T follicular helper cell (primary cell): ENCODE measurements around the gene TM4SF4.

Source experiments
- DNase-seq: peaks from one replicate; pipeline ENCODE4 v3.0.0-alpha.2; 2020; ENCODE audit warnings: low read depth

Gene TM4SF4

DNA sequence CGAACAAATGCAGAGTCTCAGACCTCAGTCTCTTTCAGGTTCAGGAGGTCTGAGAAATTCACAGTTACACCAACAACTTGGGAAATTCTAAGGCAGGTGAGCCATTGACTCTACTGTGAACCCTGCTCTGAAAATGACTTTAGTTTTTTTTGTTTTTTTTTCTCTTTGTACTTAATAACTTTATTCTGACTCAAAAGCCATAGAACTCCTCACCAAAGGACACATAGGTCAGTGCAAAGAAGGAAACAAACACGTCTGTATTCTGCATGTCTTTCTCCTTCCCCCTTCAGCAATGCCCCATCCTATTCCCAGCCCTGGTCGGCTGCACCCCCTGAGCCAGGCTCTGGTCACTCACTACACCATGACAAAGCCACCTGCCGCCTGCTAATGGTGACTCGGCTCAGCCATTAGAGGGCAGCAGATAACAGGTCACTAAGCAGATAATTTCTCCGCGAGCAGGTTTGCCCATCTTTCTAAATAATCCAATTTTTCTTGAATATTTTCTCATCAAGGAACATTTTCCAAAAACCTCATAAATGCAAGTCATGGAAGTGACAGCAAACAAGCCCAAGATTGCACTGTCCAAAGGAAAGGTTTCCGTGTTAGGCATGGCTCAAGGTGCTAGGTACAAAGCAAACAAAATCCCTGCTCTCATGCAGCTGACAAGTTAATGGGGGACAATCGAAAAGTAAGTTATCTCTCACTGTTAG lies 37.7 kb downstream of the TM4SF4 start:
- no peak for DNase-seq

DNA sequence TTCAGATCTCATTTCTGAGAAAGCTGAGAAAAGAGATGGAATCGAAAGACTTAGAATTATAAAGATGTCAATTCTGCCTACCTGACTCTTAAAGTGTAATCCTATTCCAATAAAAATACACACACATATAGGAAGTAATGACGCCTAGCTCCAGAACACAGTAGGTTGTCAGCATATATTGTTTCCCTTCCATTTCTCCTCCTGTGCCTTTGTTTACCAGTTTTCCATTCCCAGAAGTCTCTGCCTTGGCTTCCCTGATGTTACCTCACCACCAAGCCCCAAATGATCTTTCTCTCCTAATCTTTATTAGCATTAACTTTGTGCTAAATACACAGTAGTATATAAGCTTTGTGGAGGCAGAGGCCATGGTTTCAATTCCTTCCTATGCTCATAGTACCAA lies 40.0 kb downstream of the TM4SF4 start:
- DNase-seq: no peak

DNA sequence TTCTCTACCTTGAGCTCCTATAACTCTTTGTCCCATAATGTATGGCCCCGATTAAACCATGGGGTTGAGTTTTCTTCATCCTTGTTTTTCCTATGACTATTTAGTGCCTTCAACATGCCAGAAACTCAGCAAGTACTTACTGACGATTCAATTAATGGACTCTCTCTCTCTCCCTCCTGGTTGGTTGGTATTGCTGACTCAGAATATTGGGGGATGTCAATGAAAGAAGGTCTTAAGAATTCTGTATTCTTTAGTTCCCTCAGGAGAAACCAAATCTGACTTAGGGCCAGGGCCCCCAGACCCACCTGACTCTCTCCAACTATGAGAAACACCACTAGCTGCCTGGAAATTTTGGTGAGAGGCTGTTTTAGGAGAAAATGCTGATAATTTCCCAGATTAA lies 40.8 kb downstream of the TM4SF4 start:
- DNase-seq: no peak

DNA sequence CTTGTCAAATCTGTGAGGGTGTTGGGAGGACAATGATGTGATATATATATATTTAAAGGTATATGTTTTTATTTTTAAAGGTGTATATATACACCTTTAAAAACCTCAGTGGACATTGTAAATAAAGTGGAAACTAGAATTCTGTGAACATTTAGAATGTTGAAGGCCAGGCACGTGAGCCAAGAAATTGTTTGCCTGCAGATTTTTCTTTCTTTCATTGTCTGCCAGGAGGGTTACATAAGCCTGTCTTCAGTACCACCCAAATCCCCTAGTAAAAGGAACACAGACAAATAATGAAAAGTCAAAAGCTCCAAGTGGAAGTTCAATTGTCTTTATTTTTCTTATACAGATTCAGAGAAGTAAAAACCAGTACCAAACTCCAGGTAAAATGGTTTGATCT lies 42.4 kb downstream of the TM4SF4 start:
- DNase-seq: no peak

DNA sequence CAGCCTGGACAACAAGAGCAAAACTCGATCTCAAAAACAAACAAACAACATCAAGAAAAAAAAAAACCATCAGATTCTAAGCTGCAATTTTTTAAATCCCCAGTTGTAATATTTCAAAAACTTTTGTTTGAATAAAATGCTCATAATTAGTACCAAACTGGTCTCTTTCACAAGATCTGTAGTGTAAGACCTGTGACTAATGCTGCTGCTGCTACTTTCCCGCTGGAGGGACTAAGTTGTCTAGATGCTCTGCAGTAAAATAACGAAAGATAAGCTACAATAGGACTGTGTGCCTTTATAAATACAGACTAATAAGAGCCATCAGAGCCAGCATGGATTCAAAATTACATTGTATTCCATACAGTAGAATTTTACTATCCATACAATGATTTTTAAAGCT lies 45.4 kb downstream of the TM4SF4 start:
- no peak for DNase-seq

DNA sequence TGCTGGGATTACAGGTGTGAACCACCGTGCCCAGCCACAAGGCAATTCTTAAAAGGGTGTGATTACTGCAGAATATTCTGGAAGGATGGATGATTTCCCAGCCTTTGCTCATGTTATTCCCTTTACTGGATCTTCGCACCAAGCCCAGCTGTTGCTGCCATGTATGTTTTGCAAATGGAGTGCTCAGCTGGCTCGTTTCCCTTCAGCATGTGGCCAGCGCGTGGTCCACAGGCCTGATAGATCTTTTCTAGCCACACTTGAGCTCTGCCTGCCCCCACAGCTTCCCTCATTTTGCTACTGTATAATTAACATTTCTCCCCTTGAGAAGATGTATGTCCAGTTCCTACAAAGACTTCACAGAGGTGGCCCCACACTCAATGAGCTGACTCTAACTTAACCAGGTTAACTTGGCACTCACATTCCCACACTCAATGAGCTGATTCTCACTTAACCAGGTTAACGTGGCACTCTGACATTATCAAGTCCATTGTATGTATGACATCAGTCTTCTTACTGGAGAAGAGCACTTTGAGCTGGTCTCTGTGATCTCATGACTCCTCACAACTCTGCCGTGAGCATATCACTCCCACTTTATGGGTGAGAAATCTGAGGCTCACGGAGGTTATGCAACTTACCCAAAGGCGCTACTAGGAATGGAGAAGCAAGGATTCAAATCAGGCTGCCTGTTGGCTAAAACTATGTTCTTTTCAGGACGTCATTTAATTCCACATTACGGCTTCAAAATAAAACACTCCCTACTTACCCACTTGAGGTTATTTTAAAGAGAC lies 49.2 kb downstream of the TM4SF4 start:
- DNase-seq: no peak

DNA sequence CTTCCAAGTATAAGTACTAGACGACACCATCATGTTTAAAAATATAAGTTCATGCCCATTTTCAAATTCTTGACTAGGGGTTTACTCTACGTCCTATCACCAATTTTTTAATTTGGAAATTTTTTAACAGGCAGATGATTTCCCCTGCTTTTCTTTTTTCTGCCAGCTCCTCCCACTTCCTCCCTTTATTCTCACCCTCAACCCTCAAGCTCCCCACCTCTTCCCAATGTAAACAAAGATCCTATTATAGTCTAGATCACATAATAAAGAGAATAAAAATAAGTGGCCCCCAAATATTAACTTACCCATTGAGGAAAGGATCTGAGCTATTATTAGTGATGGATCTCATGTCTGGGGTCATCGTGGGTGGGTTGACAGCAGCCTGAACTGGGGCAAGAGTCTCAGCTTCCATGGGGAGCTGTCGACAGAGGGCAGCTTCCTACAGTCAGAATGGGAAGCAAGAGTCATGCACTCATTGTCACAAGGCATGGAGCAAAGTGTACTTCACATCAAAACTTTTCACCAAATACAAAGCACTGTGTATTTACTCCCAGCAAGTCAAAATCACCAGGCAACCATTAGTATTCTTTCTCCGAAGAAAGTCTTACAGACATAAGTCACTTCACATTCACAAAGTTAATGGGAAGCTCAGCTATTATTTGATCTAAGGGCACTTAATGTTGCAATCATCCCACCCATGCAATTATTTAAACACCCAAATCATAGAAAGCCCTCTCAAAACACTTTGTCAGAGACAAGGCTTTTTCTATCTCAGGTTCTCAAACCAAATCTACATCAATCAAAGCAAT lies 53.2 kb downstream of the TM4SF4 start:
- DNase-seq: no peak

DNA sequence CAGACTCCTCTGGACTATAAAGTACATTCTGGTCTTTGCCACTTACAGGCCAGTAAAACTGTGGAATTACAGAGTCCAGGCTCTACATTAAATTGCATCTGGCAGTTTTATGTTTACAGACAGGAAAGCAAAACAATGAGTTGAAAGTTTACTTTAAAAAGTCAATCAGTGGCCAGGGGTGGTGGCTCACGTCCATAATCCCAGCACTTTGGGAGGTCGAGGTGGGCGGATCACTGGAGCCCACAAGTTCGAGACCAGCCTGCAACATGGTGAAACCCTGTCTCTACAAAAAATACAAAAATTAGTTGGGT lies 53.8 kb downstream of the TM4SF4 start:
- no peak for DNase-seq

DNA sequence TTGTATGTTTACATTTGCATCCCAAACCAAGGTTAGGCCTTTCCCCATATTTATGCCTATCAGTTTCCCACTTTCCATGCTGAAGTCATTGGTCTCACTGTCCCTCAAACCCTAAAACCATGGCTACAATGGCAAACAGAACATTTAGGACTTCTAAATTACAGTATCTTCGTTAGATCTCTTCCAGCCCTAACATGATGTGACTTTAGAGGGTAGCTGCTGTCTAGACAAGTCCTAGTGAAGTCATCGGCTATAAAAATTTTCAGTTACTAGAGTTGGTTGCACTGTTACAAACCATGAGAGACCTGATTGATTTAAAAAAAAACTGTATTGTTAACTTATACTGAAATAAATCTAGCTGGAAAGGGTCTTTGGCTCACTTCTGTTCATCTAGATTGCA lies 54.6 kb downstream of the TM4SF4 start:
- no peak for DNase-seq

DNA sequence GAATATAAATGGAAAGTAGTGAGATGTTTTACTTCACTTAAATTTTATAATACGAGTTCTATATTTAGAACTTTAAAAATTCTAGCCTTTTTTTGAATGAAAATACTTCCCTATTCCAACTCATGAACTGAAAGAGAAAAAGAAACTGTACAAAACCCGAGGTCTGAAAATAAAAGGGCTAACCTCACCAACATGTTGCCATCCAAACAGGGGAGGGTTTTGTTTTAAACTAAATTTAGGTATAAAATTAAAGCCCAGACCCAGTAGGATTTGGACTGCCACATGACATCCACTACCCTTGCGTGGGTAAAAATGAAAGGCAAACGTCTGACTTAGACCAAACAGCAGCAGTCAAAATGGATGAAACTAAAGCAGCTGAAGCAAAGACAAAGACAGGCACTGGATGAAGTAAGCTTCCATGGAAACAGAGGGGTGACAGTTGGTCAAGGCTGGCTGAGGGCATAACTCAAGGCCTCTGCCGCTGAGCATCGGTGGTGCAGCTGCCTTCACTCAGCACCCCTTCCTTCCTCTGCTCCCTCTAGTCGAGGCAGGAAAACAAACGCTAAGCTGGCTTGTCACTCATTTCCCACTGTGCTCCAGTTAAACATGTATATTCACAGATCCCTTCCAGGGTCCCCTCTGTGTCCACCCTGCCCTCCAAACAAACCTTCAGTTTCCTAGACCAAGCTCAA lies 58.1 kb downstream of the TM4SF4 start:
- no peak for DNase-seq

DNA sequence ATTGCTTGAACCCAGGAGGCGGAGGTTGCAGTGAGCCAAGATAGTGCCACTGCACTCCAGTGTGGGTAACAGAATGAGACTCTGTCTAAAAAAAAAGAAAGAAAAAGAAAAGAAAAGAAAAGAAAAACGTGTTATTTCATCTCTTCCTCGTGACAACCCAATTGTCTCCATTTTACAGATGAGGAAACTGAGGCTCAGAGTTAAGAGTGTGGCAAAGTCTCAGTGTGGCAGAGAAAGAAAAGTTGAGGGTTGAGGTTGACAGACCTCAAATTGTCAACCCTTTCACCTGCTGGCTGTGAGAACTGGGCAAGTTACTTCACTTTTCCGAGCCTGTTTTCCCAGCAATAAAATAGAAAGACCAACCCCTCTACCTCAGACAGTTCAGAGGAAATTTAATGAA lies 59.6 kb downstream of the TM4SF4 start:
- no peak for DNase-seq

DNA sequence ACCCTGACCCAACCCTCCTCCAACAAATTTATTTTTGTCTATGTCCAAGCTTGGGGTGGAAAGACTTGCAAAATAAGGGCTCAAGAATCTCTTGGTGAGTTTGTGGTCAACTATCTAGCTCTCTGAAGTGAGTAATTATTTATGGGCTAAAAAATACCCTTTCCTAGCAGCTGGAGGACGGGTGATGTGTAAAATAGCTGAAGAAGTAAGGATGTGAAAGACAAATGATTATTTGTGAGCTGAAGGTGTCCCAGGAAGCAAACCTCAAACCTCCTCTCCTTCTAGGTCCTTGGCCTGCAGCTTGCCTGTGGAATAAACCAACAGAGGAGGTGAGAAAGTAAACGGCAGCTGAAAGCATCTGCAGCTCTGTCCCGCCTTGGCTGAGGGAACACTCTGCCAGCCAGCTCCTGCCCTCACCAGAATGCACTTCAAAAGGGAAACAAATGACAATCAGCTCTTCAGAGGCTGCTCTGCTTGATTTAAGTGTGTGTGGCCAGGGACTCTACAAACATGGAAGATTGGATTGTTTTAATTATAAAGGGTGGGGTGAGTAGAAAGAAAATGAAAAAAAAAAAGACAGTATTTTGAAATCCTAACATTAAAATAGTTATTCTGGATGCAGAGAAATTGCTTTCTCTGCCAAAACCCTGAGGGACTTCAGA lies 60.3 kb downstream of the TM4SF4 start:
- no peak for DNase-seq

DNA sequence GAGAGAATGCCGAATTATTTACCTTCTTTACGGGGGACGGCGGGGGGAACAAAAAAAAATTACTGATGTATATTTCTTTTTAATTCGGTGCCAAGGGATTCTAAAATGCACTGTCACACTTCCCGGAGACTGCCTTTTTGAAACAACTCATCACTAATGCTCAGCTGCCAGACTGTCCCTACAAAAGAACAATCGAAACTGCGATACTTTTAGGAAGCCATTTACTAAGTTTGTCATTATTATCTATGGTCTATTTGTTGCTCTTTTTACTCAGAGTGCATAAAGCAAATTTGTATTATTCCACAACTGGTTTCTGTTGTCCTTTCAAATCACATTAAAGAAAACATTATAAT lies 60.8 kb downstream of the TM4SF4 start:
- DNase-seq: no peak

DNA sequence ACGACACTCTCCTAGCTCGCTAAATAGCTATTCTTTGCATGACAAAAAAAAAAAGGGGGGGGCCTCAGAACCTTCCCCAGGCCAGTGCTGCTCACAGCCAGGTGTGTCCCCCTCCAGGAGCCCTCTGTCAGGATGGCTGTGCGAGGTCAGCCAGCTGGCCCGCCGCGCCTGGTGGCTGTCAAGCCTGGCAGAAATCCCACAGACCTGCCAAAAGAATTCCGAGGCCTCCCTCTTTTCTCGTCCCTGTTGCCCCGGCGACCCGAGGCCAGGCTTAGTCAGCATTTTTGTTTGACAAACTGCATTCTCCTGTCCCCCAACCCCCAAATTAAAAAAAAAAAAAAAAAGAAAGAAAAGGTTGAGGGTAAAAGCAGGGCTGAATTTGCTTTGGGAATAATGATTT lies 61.9 kb downstream of the TM4SF4 start:
- no peak for DNase-seq

DNA sequence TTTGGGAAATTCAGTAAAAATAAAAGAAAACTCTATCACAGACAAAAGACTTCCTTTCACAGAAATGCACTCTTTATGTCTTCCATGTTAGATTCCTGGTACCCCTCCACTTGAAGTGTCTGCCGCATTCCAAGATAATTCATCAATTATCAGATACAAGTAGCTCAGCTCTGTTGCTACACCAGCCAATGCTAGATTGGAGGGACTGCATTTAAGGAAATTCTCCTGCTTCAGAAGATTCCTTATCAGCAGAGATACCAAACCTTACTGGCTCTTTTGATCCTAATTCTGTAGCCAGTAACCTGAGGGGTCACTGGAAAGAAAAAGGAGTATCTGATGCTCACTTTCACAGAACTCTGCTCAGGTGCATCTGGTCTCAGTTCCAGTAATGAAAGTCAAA lies 63.9 kb downstream of the TM4SF4 start:
- DNase-seq: no peak

DNA sequence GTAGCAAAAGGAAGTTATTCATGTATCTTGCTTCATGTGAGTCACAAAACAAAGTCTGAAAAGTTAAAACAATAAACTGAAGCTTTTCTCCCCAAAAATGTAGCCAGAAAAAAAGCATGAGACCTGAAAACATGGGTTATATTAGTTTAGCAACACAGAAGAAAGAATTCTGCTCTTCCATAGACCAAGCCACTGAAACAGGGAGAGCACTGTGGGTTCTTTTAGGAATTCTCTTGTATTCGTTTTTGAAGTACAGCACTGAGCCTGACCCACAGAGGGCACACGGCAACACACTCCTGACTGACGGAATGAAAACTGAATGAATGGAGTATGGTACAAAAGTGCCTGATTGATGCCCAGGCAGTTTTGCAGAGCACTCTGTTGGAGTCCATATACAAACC lies 66.6 kb downstream of the TM4SF4 start:
- no peak for DNase-seq

DNA sequence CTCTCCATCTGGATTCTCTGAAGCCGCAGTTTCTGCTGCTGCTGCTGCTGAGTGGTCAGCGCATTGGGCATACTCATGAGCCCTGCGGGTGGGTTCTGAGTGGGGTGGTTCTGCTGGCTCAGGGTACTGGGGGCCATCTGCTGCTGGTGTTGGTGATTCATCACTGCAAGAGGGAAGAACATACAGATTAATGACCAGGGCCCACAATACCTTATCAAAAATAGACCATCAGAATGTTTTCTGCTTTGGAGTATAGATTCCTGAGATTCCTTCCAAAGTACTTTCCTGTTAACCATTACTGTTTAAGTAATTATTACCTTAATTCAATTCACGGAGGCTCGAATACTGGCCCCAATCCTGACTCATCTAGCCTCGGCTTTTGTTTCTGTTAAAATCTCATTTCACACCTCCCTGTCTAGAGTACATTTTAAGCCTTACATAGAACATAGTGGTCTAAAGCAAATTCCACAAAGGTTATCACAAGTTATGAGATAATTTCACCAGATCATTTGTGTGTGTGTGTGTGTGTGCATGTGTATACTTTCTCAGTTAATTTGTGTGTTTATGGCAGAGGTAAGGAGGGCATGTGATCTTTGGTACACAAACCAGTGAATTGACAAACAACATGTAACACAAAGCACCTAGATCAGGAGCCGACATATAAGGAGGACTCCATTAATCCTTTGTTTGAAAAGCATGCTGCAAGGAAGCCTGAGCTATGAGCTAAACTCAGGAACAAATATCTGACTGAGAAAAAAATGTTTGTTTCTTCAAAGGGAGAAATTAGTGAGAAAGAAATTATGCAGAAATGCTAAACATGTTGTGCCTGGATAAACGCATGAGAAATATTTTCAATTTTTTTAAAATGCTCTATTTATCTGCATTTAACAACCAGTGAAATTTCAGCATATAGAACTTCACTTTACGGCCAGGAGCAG lies 68.1 kb downstream of the TM4SF4 start:
- DNase-seq: no peak

DNA sequence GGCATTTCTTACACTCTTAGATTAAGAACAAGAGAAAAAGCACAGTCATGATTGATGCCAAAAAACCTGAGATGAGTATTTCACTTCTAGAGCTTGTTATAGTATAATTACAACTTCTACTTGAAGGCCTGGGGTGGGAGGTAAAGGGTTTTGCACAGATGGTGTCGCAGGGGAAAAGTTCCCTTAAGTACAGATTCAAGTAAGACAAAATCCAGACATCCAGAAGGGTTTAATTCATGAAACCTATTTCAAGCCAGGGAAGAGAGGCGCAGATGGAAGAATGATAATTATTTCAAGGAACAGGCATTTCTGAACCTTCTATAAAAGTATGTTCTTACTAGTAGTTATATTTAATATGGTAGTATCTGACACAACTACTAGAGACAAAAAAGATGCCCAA lies 70.6 kb downstream of the TM4SF4 start:
- no peak for DNase-seq

DNA sequence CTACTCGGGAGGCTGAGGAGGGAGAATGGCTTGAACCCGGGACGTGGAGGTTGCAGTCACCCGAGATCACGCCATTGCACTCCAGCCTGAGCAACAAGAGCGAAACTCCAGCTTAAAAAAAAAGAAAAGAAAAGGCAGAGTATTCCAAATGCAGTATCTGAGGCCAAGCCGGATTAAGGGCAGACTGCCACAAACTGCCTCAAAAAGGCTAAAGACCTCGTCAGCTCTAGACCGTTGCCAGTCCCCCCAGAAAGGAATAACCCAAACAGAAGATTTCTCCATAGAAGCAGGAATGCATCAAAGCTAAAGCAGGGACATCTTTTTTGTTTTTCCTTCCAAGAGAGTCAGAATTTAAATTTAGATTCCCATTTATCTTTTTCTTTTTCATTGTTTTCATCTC lies 72.9 kb downstream of the TM4SF4 start:
- no peak for DNase-seq

DNA sequence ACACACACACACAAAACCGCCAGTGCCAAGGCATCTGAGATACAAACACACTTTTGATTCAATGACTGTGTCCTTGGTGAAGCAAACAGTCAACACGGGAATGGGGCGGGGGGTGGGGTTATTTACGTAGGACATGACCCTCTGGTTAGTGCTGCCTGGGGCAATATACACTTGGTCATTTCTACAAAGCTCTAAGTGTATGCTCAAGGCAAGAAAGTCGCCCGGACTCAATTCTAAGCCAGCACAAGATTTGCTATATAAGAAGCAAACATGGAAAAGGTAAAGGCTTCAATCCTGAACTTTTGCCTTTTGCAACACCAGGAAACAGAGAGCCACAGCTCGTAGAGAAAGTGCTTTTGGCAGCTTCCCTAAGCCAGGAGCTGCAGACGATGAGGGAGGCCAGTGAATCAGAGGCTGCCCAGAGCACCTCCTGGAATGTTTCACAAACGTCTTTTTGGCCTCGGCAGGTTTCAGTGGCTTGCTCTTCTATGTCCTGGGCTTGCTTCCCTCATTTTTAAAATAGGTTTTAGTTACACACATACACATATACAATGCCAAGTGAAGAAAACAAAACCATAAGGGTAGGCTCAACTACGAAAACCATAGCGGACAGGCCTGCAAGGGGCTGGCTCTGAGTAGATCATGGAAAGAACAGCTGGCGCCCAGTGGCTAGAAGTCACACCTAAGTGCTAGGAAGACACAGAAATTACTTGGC lies 73.6 kb downstream of the TM4SF4 start:
- no peak for DNase-seq
